Urinary bladder (tissue), 4 donors: ENCODE data around the gene PRDM16. TPM values are rescaled to one million over a fixed set of nuclear protein-coding genes. Genes with fewer than 3 reads are reported as not detected.

Source experiments
- DNase-seq: peaks from one replicate; pipeline ENCODE4 v3.0.0-alpha.2; 2015; ENCODE audit errors: extremely low spot score
- H3K27ac ChIP-seq: one replicate; pipeline ENCODE4 v1.5.1; 2013; ENCODE audit warnings: low read depth, mild to moderate bottlenecking, moderate library complexity
- H3K36me3 ChIP-seq: one replicate; pipeline ENCODE4 v1.6.1; 2013; ENCODE audit warnings: mild to moderate bottlenecking, moderate library complexity; ENCODE audit not compliant: insufficient read depth
- H3K4me1 ChIP-seq: one replicate; pipeline ENCODE4 v1.6.1; 2013; ENCODE audit warnings: mild to moderate bottlenecking, moderate library complexity; ENCODE audit not compliant: insufficient read depth
- H3K4me3 ChIP-seq: one replicate; pipeline ENCODE4 v1.5.1; 2013; ENCODE audit warnings: low read depth, low read length
- WGBS: extraction: QIAGEN DNeasy Blood & Tissue Kit; methylation state at CpG from one replicate; pipeline ENCODE4 v1.1.7; 2013; 5-methylcytosine and 5-hydroxymethylcytosine counted together
- polyA plus RNA-seq: library from polyadenylated mRNA; stranded (reverse); fragments of 200-250 nt; gene quantifications from one replicate; pipeline ENCODE4 v1.2.3, GENCODE V29; 2013
- total RNA-seq: library from RNA; depleted of rRNA; stranded (reverse); fragments of >200 nt; gene quantifications from one replicate; pipeline ENCODE4 v1.2.3, GENCODE V29; 2014
- donor health status: healthy with polysubstance abuse.
- donor health status: healthy.

PRDM16 gene
- total and polyA plus RNA-seq, 2 donors = 2.8 to 3.7 TPM

DNA sequence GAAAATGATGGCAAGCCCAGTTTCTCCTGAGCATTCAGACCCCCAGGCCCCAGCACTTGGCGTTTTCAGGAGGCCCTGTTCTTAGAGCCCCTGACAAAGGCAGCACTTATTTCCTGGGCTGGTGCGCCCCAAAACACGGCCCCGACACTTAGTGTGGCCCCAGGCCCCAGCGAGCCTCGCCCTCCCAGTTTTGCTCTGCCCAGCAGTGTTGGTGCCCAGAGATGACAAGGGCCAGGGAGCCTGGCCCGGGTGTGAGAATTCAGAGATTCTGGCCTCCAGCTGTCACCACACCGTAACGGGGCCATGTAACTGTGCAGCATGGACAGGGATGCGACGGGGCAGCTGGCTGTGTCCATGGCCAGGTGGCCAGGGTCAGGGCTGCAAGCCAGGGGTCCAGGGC is 367.4 kb downstream of the PRDM16 start:
- H3K4me3 ChIP-seq = no peak overlapping the region
- H3K36me3 ChIP-seq = no peaks in the 10 kb centered on the region
- DNase-seq = no peak
- no peaks in the 10 kb centered on the region for H3K4me1 ChIP-seq
- no peak overlapping the region for H3K27ac ChIP-seq
- WGBS = 91% methylated on average over 11 of the region's 11 CpGs

- Histone ChIP-seq H3K36me3 (no peaks in the 10 kb centered on the region), H3K4me1 (no peaks in the 10 kb centered on the region), H3K27ac (no peak overlapping the region), H3K4me3 (no peak overlapping the region)
- 86% methylated on average over 14 of the region's 14 CpGs for WGBS
- DNase-seq = no peak
Observed at GRCh38 chr1:3436901-3437300, 367.9 kb downstream of the PRDM16 start.

- Histone ChIP-seq H3K36me3 (no peaks in the 10 kb centered on the region), H3K27ac (no peak overlapping the region), H3K4me3 (no peak overlapping the region), H3K4me1 (no peaks in the 10 kb centered on the region)
- 84% methylated on average over 9 of the region's 9 CpGs for whole genome bisulfite sequencing
- no peak for DNase-seq
Observed at GRCh38 chr1:3438661-3439180, 369.7 kb downstream of the PRDM16 start.

DNA sequence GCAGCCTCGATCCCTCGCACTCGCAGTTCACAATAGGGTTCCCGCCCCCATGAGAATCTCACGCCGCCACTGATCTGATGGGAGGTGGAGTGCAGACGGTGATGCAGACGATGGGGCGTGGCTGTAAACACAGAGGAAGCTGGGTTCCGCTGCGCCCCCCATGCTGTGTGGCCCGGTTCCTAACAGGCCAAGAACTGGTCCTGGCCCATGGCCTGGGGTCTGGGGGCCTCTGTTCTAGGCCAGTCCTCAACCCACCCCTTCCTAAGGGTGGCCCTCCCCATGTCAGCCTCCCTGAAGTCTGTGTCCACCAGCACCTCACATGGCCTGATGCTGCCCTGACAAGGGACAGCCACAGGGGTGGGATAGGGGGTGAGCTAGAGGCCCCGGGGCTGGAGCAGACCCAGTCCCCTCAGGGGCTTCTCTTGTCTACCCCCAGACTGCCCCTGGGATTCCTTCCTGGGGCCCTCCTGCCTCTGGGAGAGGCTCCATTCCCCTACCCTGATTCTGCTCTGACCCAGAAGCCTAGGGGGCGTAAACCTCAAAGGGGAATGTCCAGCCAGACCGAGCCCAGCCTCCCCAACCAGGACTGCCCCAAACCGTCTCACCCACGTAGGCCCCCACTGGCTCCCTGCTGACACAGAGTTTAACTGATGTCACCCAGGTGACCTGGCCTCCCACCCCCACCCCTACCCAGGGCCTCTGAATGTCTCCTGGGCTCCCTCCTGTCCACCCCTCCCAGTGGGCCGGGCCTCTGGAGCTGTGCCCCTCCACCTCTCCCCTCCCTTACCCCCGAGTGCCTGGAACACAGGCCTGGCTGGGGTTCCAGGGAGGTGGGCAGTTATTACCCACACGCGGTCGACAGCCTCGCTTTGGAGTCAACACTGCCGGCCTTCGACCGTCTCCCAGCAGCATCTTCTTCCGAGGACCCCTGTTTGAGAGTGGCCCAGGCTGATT is 370.6 kb downstream of the PRDM16 start:
- no peak for DNase-seq
- Histone ChIP-seq H3K27ac (no peak overlapping the region), H3K4me3 (no peak overlapping the region), H3K4me1 (no peaks in the 10 kb centered on the region), H3K36me3 (no peaks in the 10 kb centered on the region)
- WGBS = 58% methylated on average over 27 of the region's 27 CpGs

DNA sequence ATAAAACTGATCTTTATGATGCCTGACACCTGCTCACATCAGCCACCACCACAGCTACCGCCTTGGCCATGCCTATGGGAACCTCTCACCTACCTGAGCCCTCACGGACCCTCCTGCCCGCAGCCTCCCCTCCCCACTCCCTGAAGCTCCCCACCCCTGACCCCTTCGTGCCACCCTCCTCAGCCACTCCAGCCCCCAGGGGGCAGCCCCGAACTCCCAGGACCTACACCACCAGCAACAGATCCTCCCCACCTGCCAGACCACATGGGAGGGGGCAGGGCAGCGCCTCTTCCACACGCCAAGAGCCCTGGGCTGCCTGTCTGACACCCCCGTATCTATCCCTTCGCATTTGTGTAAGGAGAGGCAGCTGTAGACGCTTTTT is 371.3 kb downstream of the PRDM16 start:
- no peak overlapping the region for H3K27ac ChIP-seq
- 36% methylated on average over 10 of the region's 10 CpGs for WGBS
- DNase-seq = no peak

GRCh38 chr1:3440711-3441409 is 371.9 kb downstream of the PRDM16 start:
- no peaks in the 10 kb centered on the region for H3K4me1 ChIP-seq
- no peaks in the 10 kb centered on the region for H3K36me3 ChIP-seq
- H3K4me3 ChIP-seq = no peak overlapping the region
- no peak overlapping the region for H3K27ac ChIP-seq
- no peak for DNase-seq
- 26% methylated on average over 20 of the region's 20 CpGs for WGBS

More for the DNA sequence above, 371.3 kb downstream of the PRDM16 start:
- no peaks in the 10 kb centered on the region for H3K36me3 ChIP-seq
- no peaks in the 10 kb centered on the region for H3K4me1 ChIP-seq
- H3K4me3 ChIP-seq = no peak overlapping the region

DNA sequence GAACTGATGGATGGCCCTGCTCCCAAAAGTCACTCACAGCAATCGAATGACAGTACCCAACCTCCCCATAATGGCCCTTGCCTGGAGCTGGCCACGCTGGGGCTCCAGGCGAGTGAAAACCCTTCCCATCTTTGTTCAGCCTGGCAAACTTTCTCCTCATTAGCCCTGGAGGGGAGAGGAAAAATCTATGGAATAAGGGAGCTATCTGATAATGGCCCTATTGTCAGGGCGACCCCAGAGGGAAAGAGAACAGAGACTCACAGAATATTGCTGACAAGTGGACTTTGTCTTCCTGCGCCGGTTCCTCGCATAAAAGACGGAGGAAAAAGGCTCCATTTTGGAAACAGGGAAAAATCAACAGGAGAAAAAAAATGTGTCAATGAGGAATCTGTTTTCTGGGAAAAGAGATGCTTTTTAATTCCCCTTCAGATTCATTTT is 372.4 kb downstream of the PRDM16 start:
- H3K36me3 ChIP-seq = no peaks in the 10 kb centered on the region
- H3K4me3 ChIP-seq = no peak overlapping the region
- 33% methylated on average over 8 of the region's 8 CpGs for WGBS
- no peaks in the 10 kb centered on the region for H3K4me1 ChIP-seq
- no peak overlapping the region for H3K27ac ChIP-seq
- no peak for DNase-seq

GRCh38 chr1:3441880-3442279 is 372.9 kb downstream of the PRDM16 start:
- DNase-seq = no peak
- no peaks in the 10 kb centered on the region for H3K36me3 ChIP-seq
- H3K4me1 ChIP-seq = no peaks in the 10 kb centered on the region
- no peak overlapping the region for H3K4me3 ChIP-seq
- 76% methylated on average over 8 of the region's 8 CpGs for WGBS
- no peak overlapping the region for H3K27ac ChIP-seq

GRCh38 chr1:3442331-3442730 is 373.3 kb downstream of the PRDM16 start:
- WGBS = 70% methylated on average over 13 of the region's 13 CpGs
- H3K4me1 ChIP-seq = no peaks in the 10 kb centered on the region
- H3K27ac ChIP-seq = no peak overlapping the region
- H3K36me3 ChIP-seq = no peaks in the 10 kb centered on the region
- no peak overlapping the region for H3K4me3 ChIP-seq
- DNase-seq = no peak

- no peak overlapping the region for H3K4me3 ChIP-seq
- H3K27ac ChIP-seq = no peak overlapping the region
- WGBS = 83% methylated on average over 12 of the region's 12 CpGs
- H3K4me1 ChIP-seq = no peaks in the 10 kb centered on the region
- no peaks in the 10 kb centered on the region for H3K36me3 ChIP-seq
- no peak for DNase-seq
Observed at GRCh38 chr1:3442901-3443300, 373.9 kb downstream of the PRDM16 start.

GRCh38 chr1:3443807-3444206 is 374.8 kb downstream of the PRDM16 start:
- Histone ChIP-seq H3K27ac (no peak overlapping the region), H3K4me1 (no peaks in the 10 kb centered on the region), H3K4me3 (no peak overlapping the region), H3K36me3 (no peaks in the 10 kb centered on the region)
- WGBS = 64% methylated on average over 7 of the region's 7 CpGs
- no peak for DNase-seq

GRCh38 chr1:3444298-3444697 is 375.3 kb downstream of the PRDM16 start:
- no peak overlapping the region for H3K27ac ChIP-seq
- WGBS = 90% methylated on average over 18 of the region's 18 CpGs
- H3K36me3 ChIP-seq = no peaks in the 10 kb centered on the region
- no peak for DNase-seq
- no peak overlapping the region for H3K4me3 ChIP-seq
- H3K4me1 ChIP-seq = no peaks in the 10 kb centered on the region

GRCh38 chr1:3444736-3445135 is 375.7 kb downstream of the PRDM16 start:
- 69% methylated on average over 10 of the region's 10 CpGs for WGBS
- DNase-seq = no peak
- no peak overlapping the region for H3K27ac ChIP-seq
- no peaks in the 10 kb centered on the region for H3K4me1 ChIP-seq
- no peak overlapping the region for H3K4me3 ChIP-seq
- H3K36me3 ChIP-seq = no peaks in the 10 kb centered on the region
